A549 (cell line): ENCODE data around the gene MAPK12.

Experiments used
- CTCF ChIP-seq: fragments of >200 bp; sonication (Bioruptor Twin); formaldehyde crosslinking; IDR thresholded peaks from 3 replicates; pipeline ENCODE4 v1.5.1; 2016
- ESRRA ChIP-seq: fragments of 150-350 bp; IDR thresholded peaks from 2 replicates; pipeline ENCODE4 v1.6.1; 2014; ENCODE audit warnings: mild to moderate bottlenecking, low read length, borderline replicate concordance
- MAZ ChIP-seq: fragments of 150-350 bp; IDR thresholded peaks from 2 replicates; pipeline ENCODE4 v1.6.1; 2014; ENCODE audit warnings: antibody characterized with exemption, low read depth, low read length, borderline replicate concordance
- PHF8 ChIP-seq: fragments of 200-600 bp; sonication (generic); IDR thresholded peaks from 2 replicates; pipeline ENCODE4 v1.6.1; 2016; ENCODE audit warnings: low read depth, mild to moderate bottlenecking, antibody characterized with exemption, moderate library complexity, borderline replicate concordance
- POLR2A ChIP-seq: IDR thresholded peaks from 2 replicates; pipeline ENCODE4 v1.6.1; 2012; ENCODE audit warnings: mild to moderate bottlenecking, low read length
- RAD21 ChIP-seq, 2 experiments: fragments of >200 bp in 1 of 2; sonication (Bioruptor Twin) in 1 of 2; formaldehyde crosslinking in 1 of 2; IDR thresholded peaks in 1 of 2; conservative IDR thresholded peaks in 1 of 2; 2 replicates in 1 of 2; 3 replicates in 1 of 2; pipeline ENCODE4 v1.6.1; 2012 to 2018; ENCODE audit warnings: inconsistent platforms in 1 of 2

- TF ChIP-seq POLR2A (no peak), CTCF (no peak), PHF8 (no peak), ESRRA (no peak), MAZ (no peak), RAD21 (conservative IDR thresholded peaks at IDR 0.05 in 1 of 2, IDR thresholded peaks at IDR 0.05 in 1 of 2) (no peak)
Observed at GRCh38 chr22:50271519-50271970, 10.1 kb upstream of the MAPK12 start.
